HG03457 (cell line): ENCODE measurements around the gene GCC1.
A peak's percentile ranks its signal among the peaks of the same experiment; 100 is the strongest.

ENCODE experiments used
- ATAC-seq: cut with Tn5 transposase; IDR thresholded peaks from one replicate; pipeline ENCODE4 v1.9.1; 2021; ENCODE audit warnings: moderate number of reproducible peaks; ENCODE audit not compliant: unreplicated experiment

Gene GCC1

GRCh38 chr7:127585044-127585953 lies at the start of gene GCC1:
Gene GCC1 (minus strand): TSS chr7:127585596. CDS start chr7:127585182, 414 bp downstream.
- ATAC-seq, result peak; percentile 77

- ATAC-seq, result no peak
These were observed 47.0 kb upstream of the GCC1 start for GRCh38 chr7:127632276-127632910.

- peak; percentile 48 for ATAC-seq
These were observed 44.0 kb upstream of the GCC1 start for GRCh38 chr7:127629268-127629854.

GRCh38 chr7:127628445-127628844 lies 43.0 kb upstream of the GCC1 start:
- no peak for ATAC-seq

- ATAC-seq, result no peak
These were observed 39.9 kb upstream of the GCC1 start for GRCh38 chr7:127625331-127625730.

- no peak for ATAC-seq
These were observed 35.2 kb upstream of the GCC1 start for GRCh38 chr7:127620406-127621233.

- no peak for ATAC-seq
These were observed 34.4 kb upstream of the GCC1 start for GRCh38 chr7:127619681-127620405.

- ATAC-seq, result no peak
These were observed 33.4 kb upstream of the GCC1 start for GRCh38 chr7:127618775-127619174.

- no peak for ATAC-seq
These were observed 32.6 kb upstream of the GCC1 start, which contains the start of gene PAX4 for GRCh38 chr7:127618042-127618441. Gene PAX4 (minus strand): TSS chr7:127618142. CDS start chr7:127615928, 2,214 bp downstream.

- no peak for ATAC-seq
These were observed 31.3 kb upstream of the GCC1 start for GRCh38 chr7:127616724-127617123.

- no peak for ATAC-seq
These were observed 26.9 kb upstream of the GCC1 start for GRCh38 chr7:127612263-127612662.

- no peak for ATAC-seq
These were observed 23.9 kb upstream of the GCC1 start for GRCh38 chr7:127609297-127609696.

- ATAC-seq, result no peak
These were observed 23.1 kb upstream of the GCC1 start for GRCh38 chr7:127608446-127608845.

- no peak for ATAC-seq
These were observed 15.5 kb upstream of the GCC1 start for GRCh38 chr7:127600885-127601284.

- ATAC-seq, result no peak
These were observed 12.9 kb upstream of the GCC1 start for GRCh38 chr7:127598318-127598717.

- no peak for ATAC-seq
These were observed 10.3 kb upstream of the GCC1 start for GRCh38 chr7:127595737-127596136.

GRCh38 chr7:127594490-127594889 lies 9.1 kb upstream of the GCC1 start:
- ATAC-seq, result no peak

- ATAC-seq, result no peak
These were observed 7.2 kb upstream of the GCC1 start for GRCh38 chr7:127592550-127592949.

- no peak for ATAC-seq
These were observed 6.2 kb upstream of the GCC1 start for GRCh38 chr7:127591591-127591990.

GRCh38 chr7:127591189-127591588 lies 5.8 kb upstream of the GCC1 start:
- ATAC-seq, result no peak
